NCI-H2029 (cell line): ENCODE measurements around the gene INPP5K.

Source experiments
- DNase-seq: peaks from one replicate; lab custom pipeline; 2025; lab: John Stamatoyannopoulos, UW

The INPP5K gene

DNA sequence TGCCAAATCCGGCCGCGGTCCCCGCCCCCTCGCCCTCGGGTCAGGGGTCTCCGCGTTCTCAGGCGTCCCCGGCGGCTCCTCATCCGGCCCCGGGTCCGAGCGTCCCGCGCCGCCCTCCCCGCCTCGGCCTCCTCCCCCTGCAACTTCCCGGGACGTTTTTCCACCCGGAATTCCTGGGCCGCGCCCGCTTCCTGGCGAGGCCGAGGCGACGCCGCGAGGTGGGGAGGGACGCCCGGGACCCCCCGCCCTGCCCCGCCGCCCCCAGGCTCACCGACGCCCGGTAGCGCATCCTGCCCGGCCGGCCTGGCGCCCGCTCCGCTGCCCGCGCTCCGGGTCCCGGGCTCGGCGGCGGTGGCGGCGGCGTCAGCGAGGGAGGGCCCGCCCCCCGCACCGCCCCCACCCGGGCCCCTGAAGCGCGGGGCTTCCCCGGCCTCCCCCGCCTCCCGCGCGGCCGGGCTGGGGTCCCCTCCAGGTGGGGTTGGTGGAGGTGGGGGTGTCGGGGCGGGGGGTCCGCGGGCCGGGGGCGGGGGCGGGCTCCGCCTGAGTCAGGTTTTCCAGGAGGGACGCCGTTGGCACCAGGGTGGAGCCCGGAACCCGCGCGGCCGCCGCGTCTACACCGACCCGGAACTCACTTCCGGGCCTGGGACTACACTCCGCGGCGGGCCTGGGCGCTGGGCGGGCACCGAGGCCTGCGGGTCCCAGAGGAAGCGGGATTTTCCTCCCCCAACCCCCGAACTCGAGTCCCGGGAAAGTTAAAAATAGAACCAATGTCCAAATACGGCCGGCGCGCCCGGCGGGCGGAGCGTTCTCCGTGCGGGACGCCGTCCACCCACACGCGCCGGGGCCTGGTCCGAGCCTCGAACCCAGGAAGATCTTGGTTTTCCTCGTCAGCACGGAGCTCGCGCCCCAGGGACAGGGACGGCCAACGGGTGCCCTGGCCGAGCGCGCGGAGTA lies 30.7 kb downstream of the INPP5K start:
- DNase-seq, result no peak

DNA sequence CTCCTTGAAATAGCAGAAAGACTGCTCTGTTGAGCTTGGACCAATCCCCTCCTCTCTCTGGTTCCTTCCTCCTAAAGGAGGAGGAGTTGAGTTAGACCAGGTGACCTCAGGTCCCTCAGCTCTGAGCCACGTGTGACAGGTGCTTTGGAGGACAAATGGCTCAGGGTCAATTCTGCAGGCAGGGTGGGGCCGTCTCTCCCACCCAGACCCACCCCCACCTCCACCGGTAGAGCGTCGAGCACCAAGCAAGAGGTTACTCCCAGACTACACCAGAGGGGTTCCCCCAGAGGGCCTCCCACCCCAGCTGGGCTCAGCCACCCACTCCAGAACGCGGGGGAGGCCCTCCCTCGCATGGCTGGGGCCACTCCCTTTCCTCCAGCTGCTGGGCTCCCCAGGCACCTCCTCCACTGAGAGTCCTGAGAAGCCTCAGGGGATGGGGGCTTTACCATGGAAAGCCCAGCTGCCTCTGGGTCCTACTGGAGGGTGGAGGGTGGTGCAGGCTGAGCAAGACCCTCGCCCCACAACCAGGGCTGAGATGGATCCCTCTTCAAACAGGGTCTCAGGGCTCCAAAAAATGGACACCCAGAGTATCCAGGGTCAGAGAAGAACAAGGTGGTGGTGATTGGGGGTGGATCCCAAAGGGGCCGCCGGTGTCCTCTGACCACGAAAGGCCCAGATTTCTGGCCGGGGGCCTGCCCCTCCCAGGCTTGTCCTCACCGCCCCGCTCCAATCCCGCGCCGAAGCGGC lies 31.6 kb downstream of the INPP5K start:
- DNase-seq, result peak; percentile 34

DNA sequence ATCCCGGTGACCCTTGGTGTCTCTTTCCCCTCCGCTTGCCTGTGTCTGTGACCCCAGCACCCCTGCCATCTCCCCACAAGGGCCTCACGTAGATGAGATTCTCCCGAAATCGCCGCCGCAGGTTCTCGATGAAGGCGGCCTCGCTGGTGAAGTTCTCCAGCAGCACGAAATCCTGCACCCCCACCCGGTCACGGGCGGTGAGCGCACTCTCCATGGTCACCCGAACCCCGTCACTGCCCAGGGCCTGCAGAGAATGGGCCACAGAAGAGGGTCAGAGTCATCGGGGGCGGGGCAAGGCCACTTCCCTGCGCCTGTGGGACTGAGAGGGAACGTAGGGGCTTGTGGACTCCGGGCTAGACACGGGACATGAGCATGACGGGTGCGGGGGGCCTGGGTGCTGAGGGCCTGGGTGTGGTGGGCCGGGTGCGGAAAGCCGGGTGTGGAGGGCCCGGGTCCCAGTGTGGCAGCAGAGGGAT lies 32.3 kb downstream of the INPP5K start:
- DNase-seq, result no peak

DNA sequence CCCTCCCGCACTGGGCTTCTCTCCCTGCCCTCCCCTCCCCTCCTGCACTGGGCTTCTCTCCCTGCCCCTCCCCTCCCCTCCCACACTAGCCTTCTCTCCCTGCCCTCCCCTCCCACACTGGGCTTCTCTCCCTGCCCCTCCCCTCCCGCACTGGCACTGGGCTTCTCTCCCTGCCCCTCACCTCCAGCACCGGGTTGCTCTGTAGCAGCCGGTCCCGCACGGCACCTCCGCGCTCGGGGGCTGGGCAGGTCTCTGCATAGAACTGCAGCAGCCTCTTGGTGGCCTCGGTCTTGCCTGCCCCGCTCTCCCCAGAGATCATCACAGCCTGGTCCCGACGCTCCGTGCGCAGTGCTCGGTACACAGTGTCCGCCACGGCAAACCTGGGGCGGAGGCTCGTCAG lies 33.7 kb downstream of the INPP5K start:
- no peak for DNase-seq

DNA sequence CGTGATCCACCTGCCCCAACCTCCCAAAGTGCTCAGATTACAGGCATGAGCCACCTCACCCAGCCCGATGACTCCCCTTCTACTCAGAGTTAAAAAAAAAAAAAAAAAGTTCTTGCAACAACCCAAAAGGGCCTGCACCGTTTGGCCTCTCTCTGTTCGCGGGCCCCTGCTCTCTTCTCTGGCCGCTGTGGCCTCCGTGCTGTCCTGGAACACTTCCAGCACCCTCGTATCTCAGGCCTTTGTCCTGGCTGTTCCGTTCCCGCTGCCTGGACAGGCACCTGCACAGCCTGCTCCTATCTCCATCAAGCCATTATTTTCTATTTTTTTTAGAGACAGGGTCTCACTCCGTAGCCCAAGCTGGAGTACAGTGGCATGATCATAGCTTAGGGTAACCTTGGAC lies 34.7 kb downstream of the INPP5K start:
- no peak for DNase-seq

DNA sequence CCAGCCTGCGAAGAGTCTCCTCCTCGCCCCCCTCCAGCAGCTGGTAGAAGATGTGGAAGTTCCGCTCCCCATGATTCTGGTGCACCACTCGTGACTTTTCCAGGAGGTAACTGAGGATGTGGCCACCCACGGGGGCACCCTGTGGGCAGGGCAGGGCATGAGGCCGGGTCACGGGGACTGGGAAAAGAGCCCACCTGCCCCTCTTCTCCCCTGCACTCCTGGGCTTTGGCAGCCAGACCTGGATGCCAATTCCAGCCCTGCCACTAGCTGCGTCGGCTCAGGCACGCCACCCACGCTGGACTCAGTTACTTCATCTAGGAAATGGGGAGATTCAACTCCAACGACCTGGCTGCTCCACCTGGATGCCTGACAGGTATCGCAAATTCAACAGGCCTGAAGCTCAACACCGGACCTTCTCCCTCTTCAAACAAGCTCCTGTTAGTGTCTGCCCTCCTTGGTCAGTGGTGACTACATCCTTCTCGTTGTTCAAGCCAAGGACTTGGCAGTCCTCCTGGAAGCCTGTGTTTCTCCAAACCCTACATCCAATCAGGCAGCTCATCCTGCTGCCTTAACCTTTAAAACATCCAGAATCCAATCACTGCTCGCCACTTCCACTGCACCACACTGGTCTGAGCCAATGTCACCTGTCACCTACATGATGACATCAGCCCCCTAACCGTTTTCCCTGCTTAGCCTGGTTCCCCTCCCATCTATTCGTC lies 35.5 kb downstream of the INPP5K start:
- DNase-seq, result no peak

DNA sequence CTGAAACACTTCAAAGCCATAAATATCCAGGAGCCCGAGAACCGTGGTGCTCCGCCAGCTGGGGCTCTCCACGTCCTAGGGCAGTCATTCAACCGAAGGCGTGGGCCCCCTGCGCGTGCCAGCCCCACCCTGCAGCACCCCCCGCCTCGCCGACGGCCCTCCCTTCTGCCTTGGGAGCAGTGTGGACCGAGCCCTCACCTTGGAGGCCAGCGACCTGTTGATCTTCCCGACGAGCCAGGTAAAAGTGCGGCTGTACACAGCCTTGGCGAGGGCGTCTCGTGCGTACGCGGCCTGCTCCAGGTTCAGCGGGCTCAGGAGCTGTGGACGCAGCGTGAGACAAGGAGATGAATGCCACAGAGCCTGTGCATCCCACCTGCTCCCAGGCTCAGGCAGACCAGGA lies 38.0 kb downstream of the INPP5K start:
- DNase-seq, result no peak

DNA sequence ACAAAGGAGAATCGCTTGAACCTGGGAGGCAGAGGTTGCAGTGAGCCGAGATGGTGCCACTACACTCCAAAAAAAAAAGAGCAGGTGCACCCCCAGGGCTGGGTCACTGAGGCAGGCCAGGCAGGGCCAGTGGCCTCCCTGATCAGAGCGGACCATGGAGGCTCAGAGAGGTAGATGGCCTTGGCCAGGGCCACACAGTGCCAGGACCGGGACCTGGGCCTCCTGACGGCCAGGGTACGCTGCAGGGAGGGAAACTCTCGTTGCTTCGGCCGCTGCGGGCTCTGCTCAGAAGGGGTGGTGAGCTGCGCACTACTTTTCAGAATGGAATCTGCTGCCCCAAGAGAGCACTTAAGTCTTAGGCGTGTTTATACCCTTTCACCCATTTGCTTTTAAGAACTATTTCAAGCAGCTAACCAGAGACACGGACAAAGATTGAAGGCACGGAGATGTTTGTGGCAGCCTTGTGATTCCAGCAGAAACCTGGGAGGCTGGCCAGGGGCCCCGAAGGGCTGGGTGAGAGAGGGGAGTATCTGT lies 41.0 kb downstream of the INPP5K start:
- DNase-seq, result no peak

DNA sequence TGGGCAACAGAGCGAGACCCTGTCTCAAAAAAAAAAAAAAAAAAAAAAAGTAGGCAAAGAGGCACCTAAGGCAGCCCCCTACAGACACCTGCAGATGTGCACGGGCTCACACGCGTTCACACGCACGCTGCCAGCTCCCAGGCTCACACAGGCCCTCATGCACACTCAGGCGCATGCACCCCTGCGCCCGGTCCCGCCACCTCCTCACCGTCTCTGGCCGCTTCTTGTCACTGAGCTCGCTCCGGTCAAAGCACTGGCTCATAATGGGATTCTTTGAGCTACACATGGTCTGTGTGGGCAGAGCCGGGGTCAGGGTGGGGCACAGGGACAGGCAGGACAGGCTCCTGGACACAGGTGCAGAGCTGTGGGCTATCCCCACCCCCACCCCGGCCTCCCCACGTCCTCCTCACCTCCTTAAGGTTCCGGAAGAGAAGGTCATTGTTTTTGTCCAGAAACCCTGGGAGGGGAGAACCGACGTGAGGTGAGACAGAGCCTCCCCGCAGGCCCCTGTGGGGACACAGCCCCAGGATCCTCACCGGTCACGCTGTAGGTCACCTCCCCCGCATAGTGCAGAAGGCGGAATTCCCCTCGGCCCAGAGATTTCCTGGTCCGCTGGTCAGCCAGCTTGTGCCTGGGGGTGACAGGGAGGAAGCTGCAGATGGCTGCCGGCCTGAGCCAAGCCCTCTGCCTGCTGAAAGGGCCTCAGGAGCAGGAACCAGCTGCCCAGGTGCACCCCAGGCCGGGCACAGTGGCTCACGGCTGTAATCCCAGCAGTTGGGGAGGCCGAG lies 41.8 kb downstream of the INPP5K start:
- no peak for DNase-seq

DNA sequence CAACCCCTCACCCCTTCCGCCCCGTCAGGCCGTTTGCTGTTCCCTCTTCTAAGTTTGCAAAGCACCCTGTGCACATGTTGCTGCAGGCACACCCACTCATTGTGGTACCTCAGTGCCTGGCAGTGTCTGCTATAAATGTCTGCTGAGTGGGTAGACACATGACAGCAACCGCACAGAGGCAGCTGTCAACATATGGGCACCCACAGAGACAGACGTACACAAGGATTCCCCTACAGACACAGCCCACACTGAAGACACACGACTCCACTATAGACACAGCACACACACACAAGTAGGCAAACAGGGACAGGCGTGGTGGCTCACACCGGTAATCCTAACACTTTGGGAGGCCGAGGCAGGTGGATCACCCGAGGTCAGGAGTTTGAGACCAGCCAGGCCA lies 42.6 kb downstream of the INPP5K start:
- DNase-seq, result no peak

DNA sequence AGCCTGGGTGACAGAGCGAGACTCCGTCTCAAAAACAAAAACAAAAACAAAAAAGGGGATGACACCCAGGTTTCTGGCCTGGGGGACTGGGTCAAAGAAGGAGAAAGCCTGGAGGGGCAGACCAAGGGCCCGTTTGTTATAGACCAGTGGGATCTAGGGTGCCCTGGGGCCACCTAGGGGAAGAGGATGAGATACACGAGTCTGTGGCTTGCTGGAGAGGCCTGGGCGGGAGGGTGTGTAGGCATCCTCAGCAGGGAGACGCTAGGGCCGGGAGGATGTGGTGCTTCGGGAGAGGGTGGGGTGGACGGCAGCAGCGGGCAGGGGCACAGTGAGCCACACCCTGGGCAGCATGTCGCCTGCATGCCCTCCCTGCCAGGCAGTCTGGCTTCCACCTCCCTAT lies 43.2 kb downstream of the INPP5K start:
- no peak for DNase-seq

DNA sequence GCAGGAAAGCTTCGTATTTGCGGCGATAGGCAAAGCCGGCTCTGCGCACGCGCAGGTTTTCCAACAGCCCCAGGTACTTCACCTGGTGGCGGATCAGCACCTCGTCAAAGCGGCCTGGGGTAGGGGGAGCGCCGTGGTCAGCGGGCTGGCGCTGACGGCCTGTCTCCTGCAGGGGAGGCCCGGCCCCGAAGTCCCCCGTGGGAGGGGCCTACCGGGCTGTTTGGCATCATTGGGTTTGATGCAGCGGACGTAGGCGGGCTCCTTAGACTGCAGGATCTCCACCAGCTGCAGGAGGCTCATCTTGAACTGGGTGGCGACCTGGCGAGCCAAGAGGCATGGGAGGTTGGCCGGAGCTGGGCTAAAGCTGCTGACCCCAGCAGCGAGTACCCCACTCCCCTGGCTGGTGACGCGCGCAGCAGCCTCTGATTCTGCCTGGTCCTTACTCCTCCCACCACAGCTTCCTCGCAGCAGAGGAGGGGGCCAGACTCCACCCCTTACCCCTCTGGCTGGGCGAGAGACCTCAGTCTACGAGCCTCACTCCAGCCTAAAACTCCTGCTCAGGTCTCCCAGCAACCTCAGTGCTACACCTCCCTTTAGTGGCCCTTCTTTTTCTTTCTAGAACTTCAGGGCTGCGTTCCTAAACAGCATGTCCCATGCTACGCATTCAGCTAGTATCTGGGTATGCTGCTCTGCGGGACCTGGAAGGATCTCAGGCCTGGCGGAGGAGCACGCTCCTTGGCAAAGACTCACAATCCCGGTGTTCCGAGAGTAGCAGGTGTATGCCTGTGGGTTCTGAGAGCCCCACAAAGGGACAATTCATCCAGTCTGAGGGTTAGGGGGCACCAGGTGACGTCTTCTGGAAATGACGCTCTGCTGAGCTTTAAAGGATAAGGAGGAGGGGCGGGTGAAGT lies 44.2 kb downstream of the INPP5K start:
- no peak for DNase-seq

DNA sequence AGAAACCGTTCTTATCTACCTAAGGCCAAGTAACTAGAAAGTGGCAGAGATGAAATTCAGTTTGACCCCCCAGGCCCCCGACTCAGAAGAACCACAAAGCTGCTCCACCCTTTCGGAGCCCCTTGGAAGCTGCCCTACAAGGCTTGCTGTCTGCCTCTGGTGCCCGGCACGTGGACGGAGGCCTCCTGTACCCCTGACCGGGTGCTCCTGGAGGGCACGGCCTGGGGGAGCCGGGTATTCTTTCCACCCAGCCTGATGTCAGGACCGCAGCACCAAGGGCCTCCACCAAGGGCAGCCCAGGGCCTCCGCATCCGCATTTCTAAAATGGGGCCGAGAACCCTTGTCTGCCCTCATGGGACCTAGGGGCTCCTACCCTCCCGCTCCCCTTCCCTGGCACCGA lies 44.9 kb downstream of the INPP5K start:
- no peak for DNase-seq

DNA sequence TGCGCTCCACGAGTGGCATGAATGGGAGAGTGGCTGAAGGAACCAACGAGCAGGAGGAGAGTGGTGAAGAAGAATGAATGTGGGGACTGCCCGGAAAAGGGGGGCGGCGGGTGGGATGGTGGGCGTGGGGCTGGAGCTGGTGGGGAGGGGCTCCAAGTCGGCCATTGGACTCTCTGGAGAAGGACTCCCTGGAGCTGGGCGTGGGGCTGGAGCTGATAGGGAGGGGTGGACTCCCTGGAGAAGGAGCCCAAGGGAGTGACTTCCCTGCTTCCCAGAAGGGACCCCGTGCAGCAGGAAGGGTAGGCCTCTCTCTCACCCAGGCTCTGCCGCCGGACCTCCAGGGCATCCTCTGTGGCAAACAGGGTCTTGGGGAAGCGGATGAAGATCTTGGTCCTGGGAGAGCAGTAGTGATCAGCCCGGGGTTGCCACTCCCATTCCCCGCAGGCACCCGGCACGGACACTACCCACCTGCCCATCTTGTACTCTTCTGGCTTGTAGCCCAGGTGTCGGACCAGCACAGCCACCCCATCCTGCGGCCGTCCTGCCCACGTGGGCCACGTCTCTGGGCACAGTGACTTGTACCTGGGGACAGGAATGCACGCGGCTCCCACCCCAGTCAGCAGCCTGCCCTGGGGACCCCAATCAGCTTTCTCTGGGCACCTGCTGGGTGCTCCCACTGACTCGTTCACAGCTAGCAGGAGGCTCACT lies 45.5 kb downstream of the INPP5K start:
- no peak for DNase-seq

DNA sequence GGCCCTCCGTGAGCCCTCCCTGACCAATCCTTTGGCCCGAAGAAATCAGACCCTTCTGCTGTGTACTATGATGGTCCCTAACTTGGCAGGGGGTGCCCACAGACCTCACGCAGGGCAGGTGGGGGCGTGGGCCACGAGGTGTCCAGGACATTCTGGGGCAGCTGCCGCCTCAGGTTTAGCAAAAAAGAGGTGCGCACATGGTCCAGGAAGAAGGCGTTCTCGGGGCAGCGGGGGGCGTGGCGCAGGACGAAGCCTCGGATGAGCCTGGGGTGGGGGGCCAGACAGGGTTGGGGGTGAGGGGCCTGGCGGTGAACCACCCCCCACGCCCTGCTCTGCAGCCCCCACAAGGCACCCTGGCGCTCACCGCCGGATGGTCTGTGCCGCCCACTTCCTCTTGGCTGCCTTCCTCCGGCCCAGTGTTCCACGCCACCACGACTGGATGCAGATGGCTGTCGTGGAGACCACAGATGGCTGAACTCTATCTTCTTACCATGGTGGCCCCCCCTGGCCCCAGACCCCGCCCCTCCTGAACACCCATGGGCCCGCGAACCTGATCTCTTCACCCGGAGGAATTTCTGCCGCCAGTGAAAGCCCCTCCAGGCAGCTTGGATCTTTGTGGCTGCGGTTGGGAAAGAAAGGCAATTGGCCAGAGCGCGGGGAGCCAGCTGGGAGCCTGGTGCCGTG lies 46.2 kb downstream of the INPP5K start:
- DNase-seq, result no peak

DNA sequence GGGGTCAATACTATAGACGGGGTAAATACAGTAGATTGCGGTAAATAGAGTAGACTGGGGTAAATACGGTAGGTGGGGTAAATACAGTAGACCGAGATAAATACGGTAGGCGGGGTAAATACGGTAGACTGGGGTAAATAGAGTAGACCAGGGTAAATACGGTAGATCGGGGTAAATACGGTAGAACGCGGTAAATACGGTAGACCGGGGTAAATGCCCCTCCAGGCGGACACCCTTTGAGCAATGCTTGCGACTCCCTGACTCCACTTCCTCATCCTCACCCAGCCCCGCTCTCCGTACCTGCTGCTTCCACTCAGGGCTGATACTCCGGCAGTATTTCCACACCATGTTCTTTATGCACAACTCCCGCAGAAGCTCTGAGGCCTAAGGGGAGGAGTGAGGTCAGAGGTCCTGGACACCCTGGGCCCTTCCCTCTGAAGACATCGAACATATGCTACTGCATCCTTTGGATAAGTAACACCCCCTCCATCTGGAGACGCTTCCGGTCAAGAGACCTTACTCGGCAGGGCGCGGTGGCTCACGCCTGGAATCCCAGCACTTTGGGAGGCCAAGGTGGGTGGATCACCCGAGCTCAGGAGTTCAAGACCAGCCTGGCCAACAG lies 47.1 kb downstream of the INPP5K start:
- no peak for DNase-seq

DNA sequence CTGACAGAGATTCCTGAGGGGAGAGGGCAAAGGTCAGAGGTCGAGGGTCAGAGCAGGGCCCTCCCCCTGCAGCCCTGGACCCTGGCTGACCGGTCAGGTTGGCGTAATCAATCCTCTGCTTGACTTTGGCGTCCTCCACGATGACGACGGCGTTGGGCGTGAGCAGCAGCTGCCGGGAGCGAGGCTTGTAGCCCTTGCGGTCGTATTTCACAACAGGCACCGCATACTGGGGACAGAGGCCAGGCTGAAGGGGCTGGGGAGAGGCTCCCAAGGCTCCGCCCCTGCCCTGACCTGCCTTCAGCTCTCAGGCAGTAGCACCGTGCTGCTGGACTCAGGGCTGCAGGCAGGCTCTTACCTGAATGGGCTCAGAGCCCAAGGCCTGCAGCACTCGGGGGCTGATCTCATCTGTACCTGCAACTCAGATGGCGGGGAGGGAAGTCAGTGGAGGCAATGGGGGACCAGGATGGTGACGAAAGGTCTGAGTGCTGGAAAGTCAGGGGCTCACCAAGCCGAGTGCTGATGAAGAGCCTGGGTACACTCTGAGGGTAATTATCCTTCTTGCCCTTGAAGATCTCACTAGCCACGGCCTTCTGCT lies 48.4 kb downstream of the INPP5K start:
- DNase-seq, result no peak

DNA sequence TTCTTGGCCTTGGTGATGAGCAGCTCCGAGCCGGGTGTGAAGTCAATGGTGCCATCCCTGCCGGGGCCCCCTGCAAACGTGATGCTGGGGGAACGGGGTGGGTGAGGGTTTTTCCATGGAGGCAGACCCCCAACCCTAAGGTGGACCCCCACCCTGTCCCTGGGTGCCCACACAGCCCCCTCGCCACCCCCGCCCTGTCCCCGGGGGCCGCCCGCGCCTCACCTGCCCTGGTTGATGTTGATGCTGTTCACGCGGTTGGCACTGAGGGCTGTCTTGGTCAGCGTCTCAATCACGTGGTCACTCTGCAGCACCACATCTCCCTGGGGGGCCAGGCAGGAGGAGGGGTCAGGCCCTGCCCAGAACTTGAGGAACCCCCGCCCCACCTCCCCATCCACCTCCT lies 49.2 kb downstream of the INPP5K start:
- no peak for DNase-seq
